Epithelial cell of prostate (primary cell): ENCODE data around the gene TGFA.

Experiments used
- DNase-seq: peaks from one replicate; pipeline ENCODE4 v3.0.0-alpha.2; 2011; ENCODE audit warnings: low read depth, low spot score
- H3K27ac ChIP-seq: fragments of 450-650 bp; 2 replicates; pipeline ENCODE4 v1.5.1; 2017; ENCODE audit warnings: mild to moderate bottlenecking

TGFA gene

DNA sequence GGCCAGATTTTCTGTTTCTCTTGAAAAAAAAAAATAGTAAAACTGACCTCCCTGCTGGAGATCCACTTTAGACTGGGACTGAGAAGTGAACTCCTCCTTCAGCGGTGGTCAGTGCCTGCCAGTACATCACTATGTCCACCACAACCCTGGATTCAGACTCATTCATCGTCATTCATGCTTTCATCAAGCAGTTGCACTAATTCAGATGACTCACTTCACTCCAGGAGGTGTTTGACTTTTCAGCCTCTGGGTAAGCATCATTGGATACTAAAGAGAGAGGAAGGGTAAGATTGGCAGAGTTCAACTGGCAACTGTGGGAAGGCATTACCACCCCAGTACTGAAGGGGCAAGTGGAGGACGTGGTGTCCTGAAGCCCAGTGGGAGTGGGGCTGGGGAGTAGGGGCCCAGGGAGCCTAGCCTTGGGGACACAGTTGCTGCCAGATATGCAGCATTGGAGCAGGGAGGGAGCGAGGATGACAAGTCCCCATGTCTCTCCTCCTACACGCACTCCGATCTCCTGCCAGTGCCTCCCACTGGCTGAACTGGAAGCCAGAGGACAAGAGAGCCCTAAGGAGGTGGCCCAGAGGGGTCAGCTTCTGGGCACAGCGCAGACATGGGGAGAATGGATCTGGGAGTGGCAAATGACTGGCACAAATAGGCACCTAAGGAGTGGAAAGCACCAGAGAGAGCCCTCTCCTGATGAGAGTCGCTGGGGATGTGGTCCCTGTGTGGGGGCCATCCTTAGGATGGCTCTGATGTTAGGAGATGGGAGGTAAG lies 111.1 kb downstream of the TGFA start:
- peak overlapping the region; percentile 39 for H3K27ac ChIP-seq
- no peak for DNase-seq

DNA sequence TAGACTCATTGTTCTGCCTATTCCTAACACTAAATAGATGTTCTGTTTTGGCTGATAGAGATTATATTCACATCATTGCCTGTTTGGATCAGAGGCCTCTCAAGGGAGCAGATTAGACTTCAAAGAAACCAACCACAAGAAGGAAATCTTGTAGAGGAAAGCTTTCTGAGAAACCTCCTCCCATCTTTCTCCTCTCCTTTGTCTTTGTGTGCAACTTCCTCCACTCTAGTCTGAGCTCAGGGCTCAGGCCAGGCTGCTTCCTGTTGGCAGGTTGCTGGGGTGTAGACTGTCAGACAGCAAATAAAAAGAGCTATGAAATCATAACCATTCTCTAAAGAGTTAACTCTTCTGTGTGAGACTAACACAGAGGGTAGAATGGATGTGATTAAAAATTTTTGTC lies 113.0 kb downstream of the TGFA start:
- no peak for DNase-seq
- H3K27ac ChIP-seq, result peak overlapping the region; percentile 51

DNA sequence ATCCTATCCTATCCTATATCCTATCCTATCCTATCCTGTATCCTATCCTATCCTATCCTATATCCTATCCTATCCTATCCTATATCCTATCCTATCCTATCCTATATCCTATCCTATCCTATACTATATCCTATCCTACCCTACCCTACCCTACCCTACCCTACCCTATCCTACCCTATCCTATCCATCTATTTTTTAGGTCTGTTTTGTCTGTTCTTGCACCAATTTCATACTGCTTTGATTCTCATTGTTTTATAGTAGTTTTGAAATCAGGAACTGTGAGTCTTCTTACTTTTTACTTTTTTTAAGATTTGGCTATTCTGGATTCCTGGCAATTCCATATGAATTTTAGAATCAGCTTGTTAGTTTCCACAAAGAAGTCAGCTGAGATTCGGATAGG lies 118.5 kb downstream of the TGFA start:
- no peak for DNase-seq
- H3K27ac ChIP-seq, result peak overlapping the region; percentile 34

DNA sequence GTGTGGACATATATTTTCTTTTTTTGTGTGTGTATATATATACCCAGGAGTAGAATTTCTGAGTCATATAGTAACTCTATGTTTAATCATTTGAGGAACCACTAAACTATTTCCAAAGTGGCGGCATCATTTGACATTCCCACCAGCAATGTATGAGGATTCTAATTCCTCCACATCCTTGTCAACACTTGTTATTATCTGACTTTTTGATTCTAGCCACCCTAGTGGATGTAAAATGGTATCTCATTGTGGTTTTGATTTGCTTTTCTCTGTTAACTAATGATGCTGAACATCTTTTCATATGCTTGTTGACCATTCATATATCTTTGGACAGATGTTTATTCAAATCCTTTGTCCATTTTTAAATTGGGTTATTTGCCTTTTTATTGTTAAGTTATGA lies 120.3 kb downstream of the TGFA start:
- DNase-seq, result no peak
- peak overlapping the region; percentile 42 for H3K27ac ChIP-seq

DNA sequence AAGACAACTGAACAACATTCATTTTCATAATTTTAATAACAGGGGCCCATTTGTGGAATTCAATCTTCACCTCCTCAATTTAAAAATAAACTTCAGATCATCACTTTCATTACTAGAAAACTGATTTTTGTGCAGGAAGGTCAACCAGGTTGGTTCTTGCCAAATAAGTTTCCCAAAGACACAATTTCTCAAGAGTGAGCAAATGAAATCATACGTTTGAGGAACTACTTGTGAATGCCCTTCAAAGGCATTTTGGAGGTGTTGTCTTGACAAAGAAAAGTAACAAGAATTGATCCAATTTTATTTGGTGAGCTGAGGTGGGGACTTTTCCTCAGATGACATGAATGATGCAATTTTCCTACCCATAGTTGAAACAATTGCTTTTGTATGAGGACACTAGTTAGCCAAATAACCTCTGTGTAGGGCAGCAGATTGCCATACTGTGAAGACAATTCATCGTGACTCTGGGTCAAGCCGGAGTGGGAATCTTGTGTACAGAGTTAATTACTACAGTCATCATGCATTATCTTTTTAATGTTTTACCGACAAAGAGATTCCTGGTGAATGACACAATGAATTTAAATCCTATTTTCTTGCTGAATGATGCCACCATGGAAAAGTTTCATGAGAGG lies 121.8 kb downstream of the TGFA start:
- H3K27ac ChIP-seq, result peak overlapping the region; percentile 42
- no peak for DNase-seq

DNA sequence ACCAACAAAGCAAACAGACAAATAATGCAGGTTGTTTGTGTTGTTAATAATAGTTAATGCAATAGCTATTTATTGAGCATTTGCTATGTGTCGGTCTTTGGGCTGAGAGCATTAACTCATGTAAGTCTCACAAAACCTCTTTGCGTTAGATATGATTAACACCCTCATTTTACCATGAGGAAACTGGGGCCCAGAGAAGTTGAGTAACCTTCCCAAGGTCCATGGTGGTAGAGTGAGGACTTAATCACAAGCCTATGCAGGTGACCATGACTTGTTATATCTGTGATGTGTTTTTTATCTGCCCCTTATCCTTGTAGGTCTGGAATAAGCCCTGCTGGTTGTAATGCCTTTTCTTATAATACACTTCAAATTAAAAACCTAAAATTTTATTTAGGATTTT lies 127.3 kb downstream of the TGFA start:
- no peak for DNase-seq

DNA sequence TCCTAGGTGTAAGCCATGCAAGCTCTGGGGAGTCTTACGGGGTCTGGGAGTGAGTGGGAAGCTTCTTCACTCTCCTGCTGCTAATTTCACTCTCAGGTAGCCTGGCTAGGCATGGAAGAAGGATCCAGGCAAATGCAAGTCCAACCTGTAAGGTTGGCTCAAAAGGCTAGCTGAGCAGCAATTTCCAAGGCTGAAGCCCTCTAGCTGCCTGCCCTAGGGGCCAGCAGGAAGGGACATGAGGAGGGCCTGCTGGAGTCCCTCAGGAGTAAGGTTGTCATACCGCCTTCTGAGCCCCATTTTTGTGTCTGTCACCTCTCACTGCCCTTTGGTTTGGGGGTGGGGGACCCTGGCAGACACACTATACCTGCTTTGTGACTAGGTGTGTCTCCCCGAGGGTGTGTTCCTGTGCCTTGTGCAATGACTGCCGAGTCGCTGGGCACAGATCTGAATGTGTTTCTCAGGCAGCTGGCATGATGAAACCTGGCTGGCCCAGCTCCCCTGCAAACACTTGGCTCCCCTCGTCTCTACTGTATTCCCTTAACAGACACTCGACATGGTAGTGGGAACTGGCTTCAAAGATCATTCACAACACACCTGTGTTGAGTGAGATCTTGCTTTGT lies 127.8 kb downstream of the TGFA start:
- peak; percentile 40 for DNase-seq
- H3K27ac ChIP-seq, result peak overlapping the region; percentile 58

More for the DNA sequence above, 127.3 kb downstream of the TGFA start:
- peak overlapping the region; percentile 58 for H3K27ac ChIP-seq

DNA sequence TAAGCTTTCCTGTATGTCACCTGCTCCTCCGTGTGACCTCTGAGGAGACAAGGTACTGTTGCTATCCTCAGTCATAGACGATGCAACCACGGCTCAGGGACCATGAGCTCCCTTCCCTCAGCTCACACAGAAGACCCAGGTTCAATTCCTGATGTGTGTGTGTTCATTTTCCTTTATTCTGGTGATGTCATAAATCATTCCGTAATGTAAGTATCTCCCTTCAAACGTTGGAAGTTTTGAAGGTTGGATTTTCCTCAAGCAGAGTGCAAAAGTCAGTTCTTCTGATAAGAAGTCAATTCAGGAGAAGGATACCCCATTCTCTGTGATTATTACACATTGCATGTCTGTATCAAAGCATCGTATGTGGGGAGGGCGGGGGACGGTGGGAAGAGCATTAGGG lies 132.9 kb downstream of the TGFA start:
- peak overlapping the region; percentile 19 for H3K27ac ChIP-seq
- DNase-seq, result no peak

DNA sequence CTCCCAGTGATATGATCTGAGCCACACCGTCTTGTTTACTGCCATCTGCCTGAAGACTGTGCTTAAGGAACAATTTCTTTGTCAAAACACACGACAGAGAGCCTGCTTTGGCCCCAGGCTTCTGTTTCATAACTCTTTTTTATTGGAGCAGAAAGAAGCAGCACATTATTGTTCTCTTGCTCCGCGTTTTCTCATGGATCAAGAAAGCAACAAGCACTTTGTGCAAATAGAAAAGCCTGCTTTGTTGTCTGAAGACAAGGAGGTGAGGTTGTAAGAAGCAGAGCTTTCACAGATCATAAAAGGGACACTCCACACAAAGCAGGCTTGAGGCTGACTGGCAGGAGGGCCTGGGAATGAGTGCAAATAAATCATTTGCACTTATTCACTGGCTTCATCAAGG lies 133.5 kb downstream of the TGFA start:
- peak overlapping the region; percentile 19 for H3K27ac ChIP-seq
- DNase-seq, result no peak

DNA sequence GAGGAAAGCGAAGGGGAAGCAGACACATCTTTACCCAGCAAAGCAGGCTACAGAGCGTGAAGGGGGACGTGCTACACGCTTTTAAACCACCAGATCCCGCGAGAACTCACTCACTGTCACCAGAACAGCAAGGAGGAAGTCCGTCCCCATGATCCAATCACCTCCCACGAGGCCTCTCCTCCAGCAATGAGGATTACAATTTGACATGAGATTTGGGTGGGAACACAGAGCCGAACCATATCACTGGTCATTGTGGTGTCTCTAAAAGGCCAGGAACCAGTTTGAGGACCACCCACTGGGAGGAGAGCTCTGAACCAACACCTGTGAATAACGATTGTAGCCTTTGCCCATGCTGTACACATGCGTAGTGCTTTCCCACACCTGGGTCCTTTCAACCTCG lies 135.1 kb downstream of the TGFA start:
- DNase-seq, result no peak
- no peak overlapping the region for H3K27ac ChIP-seq

DNA sequence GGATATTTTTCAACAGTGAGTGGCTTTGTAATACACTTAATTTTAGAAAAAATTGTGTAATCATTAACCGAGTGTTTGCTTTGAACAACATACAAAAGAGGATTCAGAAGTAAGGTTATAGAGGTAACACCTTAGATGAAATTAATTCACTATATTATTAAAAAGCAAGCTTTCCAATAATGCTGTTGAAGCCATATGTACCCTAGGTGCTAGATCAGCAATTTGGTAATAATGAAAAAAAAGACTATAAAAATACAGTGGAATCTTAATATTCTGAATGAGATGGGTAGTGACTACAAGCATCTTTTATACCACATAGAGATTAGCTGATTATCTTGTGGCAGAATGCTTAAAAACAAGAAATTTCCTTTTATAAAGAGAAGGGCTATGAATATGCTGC lies 136.6 kb downstream of the TGFA start:
- no peak overlapping the region for H3K27ac ChIP-seq
- no peak for DNase-seq

DNA sequence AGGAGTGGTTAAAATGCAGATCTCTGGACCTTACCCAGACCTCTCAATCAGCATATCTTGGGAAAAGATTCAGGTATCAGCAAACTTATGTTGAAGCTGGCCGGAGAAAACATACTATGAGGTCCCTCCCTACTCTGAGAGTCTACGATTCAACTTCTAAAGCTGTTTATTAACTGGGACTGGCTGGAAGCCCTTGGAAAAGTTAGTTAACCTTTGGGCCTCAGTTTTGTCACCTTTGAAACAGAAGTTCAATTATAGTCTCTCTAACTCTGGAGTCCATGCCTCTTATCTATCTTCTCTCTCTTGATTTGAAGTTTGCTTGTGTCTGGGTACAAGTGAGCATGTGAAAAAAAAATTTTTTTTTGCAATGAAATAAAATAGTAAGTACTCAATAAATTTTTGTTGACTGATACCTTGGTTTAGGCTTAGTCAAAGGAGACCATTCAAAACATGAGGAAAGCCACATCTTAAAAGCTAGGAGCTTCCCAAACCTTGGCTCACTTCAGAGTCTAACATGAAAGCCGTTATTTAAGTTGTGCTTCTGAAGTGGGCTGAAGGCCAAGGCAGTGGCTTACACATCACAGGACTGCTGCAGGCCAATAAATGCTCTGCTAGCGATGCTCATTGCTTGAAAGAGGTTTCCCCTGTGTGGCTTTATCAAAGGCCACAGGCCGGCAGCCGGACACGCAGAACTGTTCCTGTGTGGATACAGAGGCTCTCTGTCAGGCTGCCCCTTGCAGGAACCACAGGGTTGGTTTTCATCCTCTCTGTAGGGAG lies 141.1 kb downstream of the TGFA start:
- no peak for DNase-seq
- no peak overlapping the region for H3K27ac ChIP-seq

DNA sequence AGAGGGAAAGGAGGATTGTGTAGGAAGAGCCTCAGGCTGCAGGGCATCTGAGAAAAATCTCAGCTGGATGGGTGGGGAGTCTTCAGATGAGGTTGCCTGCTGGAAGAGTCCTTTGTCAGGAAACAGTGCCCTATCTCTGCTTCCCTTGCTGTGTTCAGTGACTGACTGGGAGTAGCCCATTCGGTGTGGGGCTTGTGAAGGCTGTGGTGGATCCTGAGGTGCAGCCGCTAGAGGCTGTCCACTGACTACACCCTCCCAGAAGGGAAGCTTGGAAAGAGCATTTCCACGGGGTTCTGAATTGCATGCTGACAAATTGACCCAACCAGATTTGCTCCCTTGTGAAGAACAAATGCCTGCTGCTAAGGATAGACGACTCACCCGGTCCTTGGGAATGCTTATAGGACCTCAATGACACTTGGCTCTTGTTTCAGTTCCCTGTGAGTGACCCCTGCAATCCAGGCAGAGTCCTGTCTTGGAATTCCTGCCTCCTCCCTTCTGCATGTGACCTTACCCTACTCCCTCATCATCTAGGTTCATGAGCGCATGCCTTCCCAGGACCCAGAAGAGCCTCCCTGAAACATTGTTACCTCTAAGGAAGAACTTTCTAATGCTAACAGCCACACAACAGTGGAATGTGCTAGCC lies 142.0 kb downstream of the TGFA start:
- no peak for DNase-seq
- no peak overlapping the region for H3K27ac ChIP-seq

DNA sequence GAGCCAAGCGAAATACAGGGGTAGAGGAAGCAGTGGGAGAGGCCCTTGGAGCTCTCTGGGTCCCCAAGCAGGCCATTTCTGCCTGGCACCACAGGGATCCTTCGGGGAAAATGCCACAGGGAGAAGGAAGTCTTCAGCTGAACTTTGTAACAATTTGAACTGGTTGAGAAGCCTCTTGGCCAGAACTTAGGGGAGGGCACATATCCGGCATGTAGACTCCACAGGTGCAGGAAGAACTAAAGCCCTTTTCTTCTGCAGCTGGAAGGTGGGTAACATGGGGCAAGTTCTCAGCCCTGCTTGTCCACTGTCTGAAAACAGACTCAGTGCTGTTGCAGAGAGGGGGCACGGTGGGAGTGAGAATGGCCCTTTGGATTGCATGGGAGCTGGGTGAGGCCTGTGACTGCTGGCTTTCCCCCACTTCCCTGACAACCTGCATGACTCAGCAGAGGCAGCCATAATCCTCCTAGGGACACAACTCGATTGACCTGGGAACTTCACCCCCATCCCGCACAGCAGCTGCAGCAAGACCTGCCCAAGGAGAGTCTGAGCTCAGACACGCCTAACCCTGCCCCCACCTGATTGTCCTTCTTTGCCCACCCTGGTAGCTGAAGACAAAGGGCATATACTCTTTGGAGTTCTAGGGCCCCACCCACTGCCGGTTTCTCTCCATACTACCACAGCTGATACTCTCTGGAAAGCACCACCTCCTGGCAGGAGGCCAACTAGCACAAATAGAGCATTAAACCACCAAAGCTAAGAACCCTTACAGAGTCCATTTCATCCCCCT lies 150.2 kb downstream of the TGFA start:
- no peak overlapping the region for H3K27ac ChIP-seq
- no peak for DNase-seq

DNA sequence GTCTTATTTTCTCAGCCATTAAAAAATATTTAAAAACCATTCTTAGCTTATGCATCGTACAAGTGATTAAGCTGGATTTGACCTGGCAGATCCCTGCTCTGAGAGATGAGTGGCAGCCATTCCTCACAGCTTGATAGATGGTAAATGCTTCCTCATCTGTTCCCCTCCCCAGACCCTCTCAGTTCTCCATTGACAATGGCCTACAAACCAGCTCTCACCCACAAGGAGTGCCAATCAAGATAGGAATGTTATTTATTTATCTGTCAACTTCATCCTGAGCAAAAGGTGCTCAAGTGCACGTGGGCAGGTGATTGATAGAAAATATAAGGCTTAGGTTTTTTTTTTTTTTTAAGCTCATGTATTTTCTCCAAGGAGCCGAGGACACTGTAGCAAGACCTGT lies 153.1 kb downstream of the TGFA start:
- no peak for DNase-seq
- H3K27ac ChIP-seq, result no peak overlapping the region

DNA sequence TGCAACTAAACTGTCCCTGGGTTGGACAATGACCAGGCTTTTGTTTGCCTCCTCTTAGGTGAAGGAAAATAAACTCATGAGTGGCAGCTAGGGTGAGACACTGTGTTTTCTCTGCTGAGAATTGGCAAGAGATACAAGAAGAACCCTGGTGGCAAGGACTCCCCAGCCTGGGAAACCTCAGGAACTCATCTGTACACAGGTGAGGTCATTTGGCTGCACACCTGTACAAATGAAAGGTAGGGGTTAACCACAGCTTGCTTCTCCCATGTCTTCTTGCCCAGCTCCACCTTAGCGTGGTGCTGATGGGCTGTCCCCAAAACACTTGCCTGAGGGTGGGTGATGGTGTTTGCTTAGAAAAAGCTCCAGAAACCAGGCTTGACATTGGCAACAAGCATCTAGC lies 154.6 kb downstream of the TGFA start:
- DNase-seq, result no peak
- H3K27ac ChIP-seq, result no peak overlapping the region
